ENCODE measurements around the gene TGM2.

The TGM2 gene

GRCh38 chr20:38199501-38200390 lies 34.7 kb upstream of the TGM2 start:
- no peak overlapping the region for H3K4me3 ChIP-seq (ENCODE audit: low read depth, low read length)
- DNase-seq (ENCODE audit: low read depth), result no peak
- TF ChIP-seq, protein P1, sequence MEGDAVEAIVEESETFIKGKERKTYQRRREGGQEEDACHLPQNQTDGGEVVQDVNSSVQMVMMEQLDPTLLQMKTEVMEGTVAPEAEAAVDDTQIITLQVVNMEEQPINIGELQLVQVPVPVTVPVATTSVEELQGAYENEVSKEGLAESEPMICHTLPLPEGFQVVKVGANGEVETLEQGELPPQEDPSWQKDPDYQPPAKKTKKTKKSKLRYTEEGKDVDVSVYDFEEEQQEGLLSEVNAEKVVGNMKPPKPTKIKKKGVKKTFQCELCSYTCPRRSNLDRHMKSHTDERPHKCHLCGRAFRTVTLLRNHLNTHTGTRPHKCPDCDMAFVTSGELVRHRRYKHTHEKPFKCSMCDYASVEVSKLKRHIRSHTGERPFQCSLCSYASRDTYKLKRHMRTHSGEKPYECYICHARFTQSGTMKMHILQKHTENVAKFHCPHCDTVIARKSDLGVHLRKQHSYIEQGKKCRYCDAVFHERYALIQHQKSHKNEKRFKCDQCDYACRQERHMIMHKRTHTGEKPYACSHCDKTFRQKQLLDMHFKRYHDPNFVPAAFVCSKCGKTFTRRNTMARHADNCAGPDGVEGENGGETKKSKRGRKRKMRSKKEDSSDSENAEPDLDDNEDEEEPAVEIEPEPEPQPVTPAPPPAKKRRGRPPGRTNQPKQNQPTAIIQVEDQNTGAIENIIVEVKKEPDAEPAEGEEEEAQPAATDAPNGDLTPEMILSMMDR (IDR thresholded peaks at IDR 0.05; ENCODE audit: control insufficient read depth, extremely low read depth, insufficient read depth), result no peak

- no peak for DNase-seq (ENCODE audit: low read depth)
- H3K4me3 ChIP-seq (ENCODE audit: low read depth, low read length), result no peak overlapping the region
- TF ChIP-seq, protein P1 (IDR thresholded peaks at IDR 0.05; ENCODE audit: control insufficient read depth, extremely low read depth, insufficient read depth), result no peak
Observed at GRCh38 chr20:38198238-38198861, 33.3 kb upstream of the TGM2 start.

- DNase-seq (ENCODE audit: low read depth), result no peak
- TF ChIP-seq, protein P1 (IDR thresholded peaks at IDR 0.05; ENCODE audit: control insufficient read depth, extremely low read depth, insufficient read depth), result no peak
- no peak overlapping the region for H3K4me3 ChIP-seq (ENCODE audit: low read depth, low read length)
Observed at GRCh38 chr20:38197619-38198018, 32.5 kb upstream of the TGM2 start.

DNA sequence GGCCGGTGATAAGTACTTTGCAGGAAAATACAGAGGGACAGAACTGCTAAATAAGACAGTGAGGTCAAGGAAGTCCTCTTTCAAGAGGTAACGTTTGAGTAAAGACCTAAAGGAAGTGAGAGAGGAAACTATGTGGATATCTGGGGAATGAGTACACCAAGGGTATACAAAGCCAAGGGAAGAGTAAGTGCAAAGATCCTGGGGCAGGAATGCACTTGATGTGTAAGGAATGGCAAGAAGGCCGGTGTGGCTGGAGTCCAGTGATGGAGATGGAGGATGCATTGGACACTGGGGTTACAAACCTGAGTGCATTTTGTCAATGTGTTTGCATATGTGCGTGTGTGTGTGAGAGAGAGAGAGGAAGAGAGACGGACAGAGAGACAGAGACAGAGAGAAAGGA lies 32.1 kb upstream of the TGM2 start:
- TF ChIP-seq, protein P1 (IDR thresholded peaks at IDR 0.05; ENCODE audit: control insufficient read depth, extremely low read depth, insufficient read depth), result no peak

DNA sequence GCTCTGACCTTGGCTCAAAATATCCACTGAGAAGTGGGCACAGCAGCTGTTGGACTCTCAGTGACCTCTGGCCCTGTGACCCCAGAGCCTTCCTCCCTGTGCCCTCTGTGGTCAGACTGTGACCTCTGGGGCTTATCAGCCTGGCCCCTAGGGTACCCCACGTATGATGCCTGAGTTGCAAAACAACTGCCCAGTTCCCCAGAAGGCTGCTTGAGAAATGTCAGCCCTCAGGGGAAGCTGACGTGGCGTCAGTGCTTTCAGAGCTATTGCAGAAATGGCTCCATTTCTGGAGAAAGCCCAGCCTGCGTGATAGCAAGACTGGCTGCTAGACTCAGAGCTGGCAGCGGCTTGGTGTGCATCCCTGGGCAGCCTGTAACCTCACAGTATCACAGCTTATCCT lies 31.5 kb upstream of the TGM2 start:
- DNase-seq (ENCODE audit: low read depth), result no peak
- TF ChIP-seq, protein P1 (IDR thresholded peaks at IDR 0.05; ENCODE audit: control insufficient read depth, extremely low read depth, insufficient read depth), result no peak
- H3K4me3 ChIP-seq (ENCODE audit: low read depth, low read length), result no peak overlapping the region

More for the DNA sequence above, 32.1 kb upstream of the TGM2 start:
- DNase-seq (ENCODE audit: low read depth), result no peak
- no peak overlapping the region for H3K4me3 ChIP-seq (ENCODE audit: low read depth, low read length)

GRCh38 chr20:38196076-38196475 lies 31.0 kb upstream of the TGM2 start:
- H3K4me3 ChIP-seq (ENCODE audit: low read depth, low read length), result no peak overlapping the region
- no peak for DNase-seq (ENCODE audit: low read depth)
- TF ChIP-seq, protein P1 (IDR thresholded peaks at IDR 0.05; ENCODE audit: control insufficient read depth, extremely low read depth, insufficient read depth), result no peak

All from LNCaP clone FGC (cell line).